K562 (cell line): ENCODE measurements around the gene ATP5PD. TPM values are rescaled to one million over a fixed set of nuclear protein-coding genes. Genes with fewer than 3 reads are reported as not detected.

Source experiments
- ATAC-seq: fragments of 200-7000 bp; cut with Tn5 transposase; 3 replicates; pipeline ENCODE4 v1.9.1; 2020; ENCODE audit warnings: moderate library complexity
- BruUV-seq: library from RNA; stranded (reverse); fragments of 400-500 nt; replicated peaks from 2 replicates; lab custom pipeline; 2021; lab: Mats Ljungman, UMichigan
- CTCF ChIA-PET: fragments of 300-600 bp; formaldehyde crosslinking; extraction: SDS; loops from one replicate; lab custom pipeline; 2021; ENCODE audit warnings: low intra/inter-chr PET ratio; lab: Yijun Ruan, JAX
- POLR2A ChIA-PET: fragments of 300-600, 350-650 bp; sonication (Branson Sonifier 250); formaldehyde crosslinking; extraction: SDS; loops from one replicate; lab custom pipeline; 2021; ENCODE audit warnings: antibody characterized with exemption, inconsistent platforms; lab: Yijun Ruan, JAX
- DNase-seq, 4 experiments: peaks; one replicate each; pipeline versions ENCODE4 v3.0.0 to v3.0.0-alpha.2; 2011 to 2018; ENCODE audit warnings: low spot score in 3 of 4, mixed read lengths in 3 of 4; ENCODE audit errors: extremely low read depth in 1 of 4
- FAIRE-seq: peaks from 2 replicates; lab custom pipeline; 2011; peaks lifted over from hg19 to GRCh38; lab: Jason Lieb, UNC
- H2AFZ ChIP-seq: 2 replicates; pipeline ENCODE4 v1.6.0; 2011; ENCODE audit warnings: low read depth, low read length, control low read depth, inconsistent platforms
- H3K27ac ChIP-seq: fragments of 200-600 bp; 3 replicates; pipeline ENCODE4 v1.8.0; 2011; ENCODE audit warnings: low read depth, mild to moderate bottlenecking, control low read depth, inconsistent platforms, low read length, moderate library complexity, mixed read lengths; ENCODE audit errors: extremely low read depth
- H3K27me3 ChIP-seq, 2 experiments: fragments of 300-600 bp in 1 of 2; 2 replicates in 1 of 2; 3 replicates in 1 of 2; pipeline versions ENCODE4 v1.6.0 to v1.8.0; 2011; ENCODE audit warnings: inconsistent platforms in 2 of 2, low read length in 2 of 2, mild to moderate bottlenecking in 1 of 2, mixed read lengths in 1 of 2, moderate library complexity in 1 of 2; ENCODE audit not compliant: control insufficient read depth in 2 of 2, insufficient read depth in 2 of 2
- H3K36me3 ChIP-seq: fragments of 300-600 bp; 3 replicates; pipeline ENCODE4 v1.8.0; 2011; ENCODE audit warnings: mild to moderate bottlenecking, low read length, inconsistent platforms; ENCODE audit not compliant: control insufficient read depth, insufficient read depth
- H3K4me1 ChIP-seq, 2 experiments: fragments of 200-600 bp in 1 of 2; replicated peaks in 1 of 2; 2 replicates in 1 of 2; 3 replicates in 1 of 2; pipeline versions ENCODE4 v1.5.1 to v1.8.0; 2011; ENCODE audit warnings: inconsistent platforms in 2 of 2, low read length in 2 of 2, mild to moderate bottlenecking in 1 of 2, mixed read lengths in 1 of 2, moderate library complexity in 1 of 2; ENCODE audit not compliant: control insufficient read depth in 2 of 2, insufficient read depth in 2 of 2
- H3K4me2 ChIP-seq: 2 replicates; pipeline ENCODE4 v1.6.1; 2011; ENCODE audit warnings: low read length, control low read depth, inconsistent platforms, mixed read lengths; ENCODE audit not compliant: insufficient read depth
- H3K4me3 ChIP-seq: fragments of 200-600 bp; sonication (generic), shearing (Covaris generic); 2 replicates; pipeline ENCODE4 v1.5.1; 2016; ENCODE audit warnings: control low read depth, inconsistent platforms
- H3K79me2 ChIP-seq: fragments of 200-600 bp; 3 replicates; pipeline ENCODE4 v1.8.0; 2011; ENCODE audit warnings: low read length, inconsistent platforms; ENCODE audit not compliant: control insufficient read depth, insufficient read depth
- H3K9ac ChIP-seq, 2 experiments: 2 replicates each; pipeline versions ENCODE4 v1.6.0 to v1.6.1; 2011; ENCODE audit warnings: low read depth in 2 of 2, low read length in 2 of 2, control low read depth in 1 of 2, inconsistent platforms in 1 of 2, mild to moderate bottlenecking in 1 of 2, mixed read lengths in 1 of 2; ENCODE audit not compliant: insufficient read depth in 1 of 2
- H3K9me1 ChIP-seq: one replicate; pipeline ENCODE4 v1.6.0; 2011; ENCODE audit warnings: inconsistent platforms, mild to moderate bottlenecking, low read length, moderate library complexity; ENCODE audit not compliant: control insufficient read depth, insufficient read depth
- H3K9me3 ChIP-seq: replicated peaks from 2 replicates; pipeline ENCODE4 v1.5.1; 2011; ENCODE audit warnings: low read depth, low read length, inconsistent platforms; ENCODE audit not compliant: control insufficient read depth, insufficient read depth
- H4K20me1 ChIP-seq: replicated peaks from 2 replicates; pipeline ENCODE4 v1.6.1; 2011; ENCODE audit warnings: low read length, inconsistent platforms, mixed read lengths; ENCODE audit not compliant: control insufficient read depth, insufficient read depth
- CREBBP ChIP-seq: IDR thresholded peaks from one replicate; pipeline ENCODE4 v1.6.1; 2012; ENCODE audit warnings: low read depth, mild to moderate bottlenecking, control low read depth, inconsistent platforms, low read length
- DACH1 ChIP-seq: fragments of 450-650 bp; IDR thresholded peaks from 2 replicates; pipeline ENCODE4 v1.6.1; 2018; ENCODE audit not compliant: partially characterized antibody
- HDGF ChIP-seq: fragments of 450-650 bp; IDR thresholded peaks from 2 replicates; pipeline ENCODE4 v1.6.1; 2016
- HNRNPK ChIP-seq: fragments of 200-400 bp; formaldehyde crosslinking; IDR thresholded peaks from one replicate; pipeline ENCODE4 v1.6.1; 2018; ENCODE audit warnings: mild to moderate bottlenecking, low read depth, low read length; ENCODE audit not compliant: poor library complexity, severe bottlenecking
- POLR2AphosphoS5 ChIP-seq: IDR thresholded peaks from 2 replicates; pipeline ENCODE4 v1.6.1; 2011; ENCODE audit warnings: mild to moderate bottlenecking, low read depth, low read length, moderate library complexity; ENCODE audit not compliant: control insufficient read depth, insufficient read depth
- SRSF1 ChIP-seq: fragments of 200-400 bp; formaldehyde crosslinking; IDR thresholded peaks from 2 replicates; pipeline ENCODE4 v1.6.1; 2017; ENCODE audit warnings: mild to moderate bottlenecking, low read depth, low read length, moderate library complexity
- ZNF133 ChIP-seq: fragments of 250-450 bp; sonication (Bioruptor Pico); IDR thresholded peaks from 2 replicates; pipeline ENCODE4 v1.4.0; 2020; ENCODE audit warnings: mild to moderate bottlenecking
- ZNF253 ChIP-seq: fragments of 250-450 bp; sonication (Bioruptor Pico); conservative IDR thresholded peaks from 2 replicates; pipeline ENCODE4 v1.6.1; 2021; ENCODE audit warnings: mild to moderate bottlenecking
- ZNF445 ChIP-seq: fragments of 250-450 bp; sonication (Bioruptor Pico); IDR thresholded peaks from 2 replicates; pipeline ENCODE4 v1.4.0; 2020; ENCODE audit warnings: low read depth, mild to moderate bottlenecking, moderate library complexity
- in situ Hi-C: fragments of 300-500 bp; cut with MboI; formaldehyde crosslinking; loops from 4 replicates; pipeline ENCODE4 v1.15.0; 2018; ENCODE audit warnings: inconsistent platforms, mixed read lengths
- intact Hi-C: fragments of 100-400 bp; cut with micrococcal nuclease; formaldehyde crosslinking; loops from 2 replicates; pipeline ENCODE4 v1.14.2; 2022
- polyA plus RNA-seq, 8 experiments: library from polyadenylated mRNA; depleted of rRNA in 4 of 8; stranded (reverse) in 5 of 8; unstranded in 3 of 8; fragments of >200 nt; fragmentation: Nextera tagmentation in 2 of 8; fragmentation: Illumina TruSeq in 1 of 8; extraction: Ambion mirVana in 2 of 8; extraction: Trizol in 1 of 8; gene quantifications; 2 replicates each; pipeline versions ENCODE4 v1.2.1 to v1.2.3, GENCODE V29; 2011 to 2014; ENCODE audit warnings: inconsistent platforms in 1 of 8, missing spikeins in 1 of 8
- total RNA-seq, 7 experiments: library from RNA; depleted of rRNA in 6 of 7; stranded (reverse); fragments of >200 nt in 6 of 7; fragmentation: Illumina TruSeq in 2 of 7; extraction: Trizol in 2 of 7; gene quantifications; 2 replicates each; pipeline versions ENCODE4 v1.2.1 to v1.2.3, GENCODE V29; 2011 to 2021; ENCODE audit warnings: low replicate concordance in 1 of 7
- TF ChIP-seq, protein P1 (sequence below), 2 experiments: fragments of 450-650 bp in 1 of 2; sonication (generic) in 1 of 2; formaldehyde crosslinking; conservative IDR thresholded peaks; 2 replicates each; pipeline versions ENCODE4 v1.4.0 to v1.8.1; 2020 to 2022; ENCODE audit warnings: mild to moderate bottlenecking in 1 of 2, missing genetic modification reagents in 1 of 2

The ATP5PD gene
- total and polyA plus RNA-seq, 9 of the 15 experiments (the other 6 are each of a cell fraction or from before 2014, with no cell fraction given), result 271 to 828 (median 432) TPM

DNA sequence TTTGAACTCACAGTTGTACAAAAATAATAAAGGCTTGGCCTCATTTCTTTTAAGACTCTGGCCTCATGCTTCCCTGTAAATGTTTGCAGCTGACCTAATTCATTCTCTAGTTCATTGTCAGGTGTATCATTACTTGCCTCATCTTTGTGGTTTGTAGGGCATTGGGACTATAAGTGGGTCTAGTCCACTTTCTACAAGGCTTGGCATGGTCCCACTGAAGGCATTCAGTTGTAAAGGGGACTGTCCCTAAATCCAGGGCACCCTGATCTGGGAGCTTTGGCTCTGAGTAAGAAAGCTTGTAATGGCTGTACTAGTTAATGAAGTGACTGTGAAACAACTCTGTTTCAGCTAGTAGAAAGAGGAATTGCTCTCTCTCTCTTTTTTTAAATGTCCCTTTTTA, 2.9 kb upstream of the ATP5PD start:
- Histone ChIP-seq H2AFZ (no peak overlapping the region), H3K79me2 (peaks cover 45% of the 10 kb centered on the region), H3K4me1 (peaks cover 9 to 15% of the 10 kb centered on the region in 2 experiments), H3K9ac (no peak overlapping the region), H3K27me3 (no peaks in the 10 kb centered on the region), H3K4me3 (no peak overlapping the region), H3K36me3 (peaks cover 42% of the 10 kb centered on the region), H4K20me1 (no peaks in the 10 kb centered on the region; the same call in 1 of the 2 replicates), H3K4me2 (no peak overlapping the region), H3K9me3 (no peaks in the 10 kb centered on the region), H3K9me1 (no peaks in the 10 kb centered on the region), H3K27ac (no peak overlapping the region)
- ATAC-seq, result no peak
- intact Hi-C loops, result loop anchor here (5.0 kb wide), 1 partner anchor 63 kb away; no protein-coding TSS in a partner anchor
- BruUV-seq, result no TSS peak
- TF ChIP-seq ZNF133 (no peak), POLR2AphosphoS5 (no peak), HDGF (no peak), CREBBP (no peak), SRSF1 (no peak), HNRNPK (no peak), DACH1 (no peak), ZNF253 (no peak), ZNF445 (CRISPR knock-in tag) (no peak)
- TF ChIP-seq, protein P1, sequence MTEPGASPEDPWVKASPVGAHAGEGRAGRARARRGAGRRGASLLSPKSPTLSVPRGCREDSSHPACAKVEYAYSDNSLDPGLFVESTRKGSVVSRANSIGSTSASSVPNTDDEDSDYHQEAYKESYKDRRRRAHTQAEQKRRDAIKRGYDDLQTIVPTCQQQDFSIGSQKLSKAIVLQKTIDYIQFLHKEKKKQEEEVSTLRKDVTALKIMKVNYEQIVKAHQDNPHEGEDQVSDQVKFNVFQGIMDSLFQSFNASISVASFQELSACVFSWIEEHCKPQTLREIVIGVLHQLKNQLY (CRISPR knock-in tag; conservative IDR thresholded peaks at IDR 0.05), result no peak
- FAIRE-seq, result no peak
- POLR2A ChIA-PET, result interaction anchor here (2.3 kb wide), 1 partner anchor 9 kb away, joined by 14 read pairs; no protein-coding TSS in a partner anchor
- in situ Hi-C loops, result no loop called here
- CTCF ChIA-PET, result no interaction called here
- no peak for DNase-seq
